Astrocyte (in vitro differentiated cells and primary cell): ENCODE data around the gene HECW1. TPM values are rescaled to one million over a fixed set of nuclear protein-coding genes. Genes with fewer than 3 reads are reported as not detected.

ENCODE experiments used
- DNase-seq: peaks from one replicate; pipeline ENCODE4 v3.0.0-alpha.2; 2010; ENCODE audit warnings: low read depth
- FAIRE-seq: peaks from 2 replicates; lab custom pipeline; 2011; peaks lifted over from hg19 to GRCh38; lab: Jason Lieb, UNC
- H2AFZ ChIP-seq: 2 replicates; pipeline ENCODE4 v1.6.0; 2012; ENCODE audit warnings: low read depth, low read length, inconsistent platforms
- H3K27ac ChIP-seq: 2 replicates; pipeline ENCODE4 v1.5.1; 2011; ENCODE audit warnings: low read depth, low read length, inconsistent platforms
- H3K27me3 ChIP-seq: 2 replicates; pipeline ENCODE4 v1.6.0; 2011; ENCODE audit warnings: low read length, inconsistent platforms; ENCODE audit not compliant: insufficient read depth
- H3K36me3 ChIP-seq: 2 replicates; pipeline ENCODE4 v1.5.1; 2011; ENCODE audit warnings: low read length, inconsistent platforms; ENCODE audit not compliant: insufficient read depth
- H3K4me1 ChIP-seq: 2 replicates; pipeline ENCODE4 v1.5.1; 2011; ENCODE audit warnings: low read length, inconsistent platforms; ENCODE audit not compliant: insufficient read depth
- H3K4me2 ChIP-seq: 2 replicates; pipeline ENCODE4 v1.6.0; 2012; ENCODE audit warnings: low read length, inconsistent platforms
- H3K4me3 ChIP-seq: 2 replicates; pipeline ENCODE4 v1.5.1; 2011; ENCODE audit warnings: low read depth, mild to moderate bottlenecking, low read length, inconsistent platforms; ENCODE audit not compliant: insufficient read depth
- H3K79me2 ChIP-seq: 2 replicates; pipeline ENCODE4 v1.6.0; 2012; ENCODE audit warnings: mild to moderate bottlenecking, low read length, inconsistent platforms; ENCODE audit not compliant: insufficient read depth
- H3K9ac ChIP-seq: 2 replicates; pipeline ENCODE4 v1.6.0; 2012; ENCODE audit warnings: mild to moderate bottlenecking, low read length, inconsistent platforms
- H3K9me3 ChIP-seq: 2 replicates; pipeline ENCODE4 v1.5.1; 2012; ENCODE audit warnings: low read depth, mild to moderate bottlenecking, low read length, inconsistent platforms; ENCODE audit not compliant: insufficient read depth
- H4K20me1 ChIP-seq: 2 replicates; pipeline ENCODE4 v1.6.0; 2012; ENCODE audit warnings: low read length, inconsistent platforms; ENCODE audit not compliant: insufficient read depth
- H3K27ac Mint-ChIP-seq: one replicate; pipeline ENCODE4 v1.8.0; 2021; ENCODE audit warnings: mild to moderate bottlenecking, mixed read lengths; ENCODE audit not compliant: unreplicated experiment
- H3K27me3 Mint-ChIP-seq: one replicate; pipeline ENCODE4 v1.8.0; 2021; ENCODE audit warnings: low read depth, mixed read lengths; ENCODE audit not compliant: unreplicated experiment
- H3K36me3 Mint-ChIP-seq: one replicate; pipeline ENCODE4 v1.8.0; 2021; ENCODE audit warnings: low read depth, mixed read lengths; ENCODE audit not compliant: unreplicated experiment
- H3K4me1 Mint-ChIP-seq: one replicate; pipeline ENCODE4 v1.8.0; 2021; ENCODE audit warnings: low read depth, mixed read lengths; ENCODE audit not compliant: unreplicated experiment
- H3K4me3 Mint-ChIP-seq: one replicate; pipeline ENCODE4 v1.8.0; 2021; ENCODE audit warnings: mild to moderate bottlenecking, moderate library complexity, mixed read lengths; ENCODE audit not compliant: unreplicated experiment
- H3K9me3 Mint-ChIP-seq: one replicate; pipeline ENCODE4 v1.8.0; 2021; ENCODE audit warnings: mild to moderate bottlenecking, mixed read lengths; ENCODE audit not compliant: unreplicated experiment
- EZH2 ChIP-seq: IDR thresholded peaks from 2 replicates; pipeline ENCODE4 v1.6.1; 2012; ENCODE audit warnings: mild to moderate bottlenecking, low read length, inconsistent platforms; ENCODE audit not compliant: insufficient read depth
- total RNA-seq: library from RNA; stranded (reverse); gene quantifications from 2 replicates; pipeline ENCODE4 v1.2.1, GENCODE V29; 2021
- TF ChIP-seq, protein P1 (sequence below): IDR thresholded peaks from 2 replicates; pipeline ENCODE4 v1.5.1; 2011; ENCODE audit warnings: low read depth, mild to moderate bottlenecking, inconsistent platforms, low read length, moderate library complexity; ENCODE audit not compliant: insufficient read depth

The HECW1 gene
- total RNA-seq, 1 donor from 2014 or later: 3.3 TPM

DNA sequence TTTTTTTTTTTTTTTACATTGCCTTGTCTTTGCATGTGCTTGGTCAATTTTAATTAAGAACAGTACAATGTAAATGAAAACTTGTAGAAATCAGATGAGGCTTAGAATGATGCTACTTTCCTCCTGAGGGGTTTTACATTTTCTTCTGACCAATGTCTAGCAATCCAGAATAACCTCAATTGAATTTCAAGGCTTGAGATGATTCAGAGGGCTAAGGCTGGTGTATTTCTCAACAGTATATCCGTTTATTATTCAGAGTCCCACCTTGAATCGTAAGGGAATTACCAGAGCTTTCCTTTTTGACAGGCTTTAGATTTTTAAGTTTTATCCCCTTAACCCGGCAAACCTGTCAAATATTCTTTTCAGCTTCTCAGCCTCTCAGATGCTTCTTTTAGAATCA is 239.2 kb downstream of the HECW1 start:
- no peak for DNase-seq
- H3K9me3 Mint-ChIP-seq: peaks cover 14% of the 10 kb centered on the region
- H3K36me3 Mint-ChIP-seq: no peaks in the 10 kb centered on the region
- Histone ChIP-seq H4K20me1 (no peaks in the 10 kb centered on the region), H3K4me2 (no peak overlapping the region), H3K27me3 (no peaks in the 10 kb centered on the region), H2AFZ (no peak overlapping the region), H3K9ac (no peak overlapping the region), H3K9me3 (no peaks in the 10 kb centered on the region), H3K27ac (no peak overlapping the region), H3K36me3 (no peaks in the 10 kb centered on the region), H3K4me3 (no peak overlapping the region), H3K79me2 (no peaks in the 10 kb centered on the region), H3K4me1 (no peaks in the 10 kb centered on the region)
- no peaks in the 10 kb centered on the region for H3K4me1 Mint-ChIP-seq
- H3K27me3 Mint-ChIP-seq: no peaks in the 10 kb centered on the region
- no peak overlapping the region for H3K27ac Mint-ChIP-seq
- TF ChIP-seq EZH2: no peak
- TF ChIP-seq, protein P1, sequence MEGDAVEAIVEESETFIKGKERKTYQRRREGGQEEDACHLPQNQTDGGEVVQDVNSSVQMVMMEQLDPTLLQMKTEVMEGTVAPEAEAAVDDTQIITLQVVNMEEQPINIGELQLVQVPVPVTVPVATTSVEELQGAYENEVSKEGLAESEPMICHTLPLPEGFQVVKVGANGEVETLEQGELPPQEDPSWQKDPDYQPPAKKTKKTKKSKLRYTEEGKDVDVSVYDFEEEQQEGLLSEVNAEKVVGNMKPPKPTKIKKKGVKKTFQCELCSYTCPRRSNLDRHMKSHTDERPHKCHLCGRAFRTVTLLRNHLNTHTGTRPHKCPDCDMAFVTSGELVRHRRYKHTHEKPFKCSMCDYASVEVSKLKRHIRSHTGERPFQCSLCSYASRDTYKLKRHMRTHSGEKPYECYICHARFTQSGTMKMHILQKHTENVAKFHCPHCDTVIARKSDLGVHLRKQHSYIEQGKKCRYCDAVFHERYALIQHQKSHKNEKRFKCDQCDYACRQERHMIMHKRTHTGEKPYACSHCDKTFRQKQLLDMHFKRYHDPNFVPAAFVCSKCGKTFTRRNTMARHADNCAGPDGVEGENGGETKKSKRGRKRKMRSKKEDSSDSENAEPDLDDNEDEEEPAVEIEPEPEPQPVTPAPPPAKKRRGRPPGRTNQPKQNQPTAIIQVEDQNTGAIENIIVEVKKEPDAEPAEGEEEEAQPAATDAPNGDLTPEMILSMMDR: no peak
- no peak overlapping the region for H3K4me3 Mint-ChIP-seq
- FAIRE-seq: no peak

DNA sequence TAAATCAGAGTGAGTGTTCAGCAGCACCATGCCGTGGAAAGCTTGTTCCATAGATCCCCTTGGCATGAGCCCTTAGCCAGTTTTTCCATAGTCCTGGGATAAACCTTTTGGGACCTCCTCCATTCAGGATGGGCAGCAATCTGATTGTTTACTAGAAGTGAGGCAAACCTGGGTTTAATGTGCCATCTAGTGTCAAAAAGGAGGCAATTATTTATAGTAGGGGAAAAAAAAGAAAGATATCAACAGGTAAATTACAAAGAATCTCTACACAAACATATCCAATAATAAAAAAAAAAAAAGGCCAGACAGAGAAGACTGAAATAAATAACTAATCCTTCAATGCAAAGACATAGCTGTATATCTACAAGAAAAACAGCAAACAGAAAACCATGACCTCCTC is 241.5 kb downstream of the HECW1 start:
- no peak for DNase-seq
- no peaks in the 10 kb centered on the region for H3K79me2 ChIP-seq
- H3K4me3 ChIP-seq: no peak overlapping the region
- no peaks in the 10 kb centered on the region for H3K36me3 ChIP-seq
- Mint-ChIP-seq H3K9me3 (peaks cover 10% of the 10 kb centered on the region), H3K27me3 (no peaks in the 10 kb centered on the region), H3K27ac (no peak overlapping the region), H3K4me1 (no peaks in the 10 kb centered on the region), H3K4me3 (no peak overlapping the region), H3K36me3 (no peaks in the 10 kb centered on the region)
- no peak overlapping the region for H3K4me2 ChIP-seq
- H4K20me1 ChIP-seq: no peaks in the 10 kb centered on the region
- H3K27ac ChIP-seq: no peak overlapping the region
- H3K9me3 ChIP-seq: no peaks in the 10 kb centered on the region
- H3K4me1 ChIP-seq: no peaks in the 10 kb centered on the region
- no peak for FAIRE-seq
- TF ChIP-seq, protein P1: no peak
- TF ChIP-seq EZH2: no peak
- no peak overlapping the region for H3K9ac ChIP-seq
- H3K27me3 ChIP-seq: no peaks in the 10 kb centered on the region
- no peak overlapping the region for H2AFZ ChIP-seq

DNA sequence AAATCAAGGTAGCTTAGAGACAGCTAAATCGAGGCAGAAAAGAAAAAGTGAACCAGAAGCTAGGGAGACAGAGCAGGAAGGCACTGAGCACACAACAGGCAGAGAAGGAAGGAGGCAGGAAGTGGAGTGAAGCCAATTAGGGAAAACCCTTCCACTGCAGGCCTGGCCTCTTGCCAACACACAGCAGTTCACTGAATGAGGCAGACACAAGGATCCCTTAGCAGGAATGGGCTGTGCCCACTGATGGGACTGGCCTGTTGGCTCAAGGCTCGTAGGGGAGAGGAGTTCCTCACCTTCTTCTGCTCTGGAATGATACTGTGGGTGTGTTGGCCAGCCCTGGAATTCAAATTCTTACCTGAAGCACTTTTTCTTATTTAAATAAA is 250.2 kb downstream of the HECW1 start:
- Histone ChIP-seq H3K4me3 (no peak overlapping the region), H3K9ac (no peak overlapping the region), H2AFZ (no peak overlapping the region), H3K27ac (no peak overlapping the region), H4K20me1 (no peaks in the 10 kb centered on the region), H3K9me3 (no peaks in the 10 kb centered on the region), H3K27me3 (no peaks in the 10 kb centered on the region), H3K4me1 (no peaks in the 10 kb centered on the region), H3K4me2 (no peak overlapping the region), H3K36me3 (no peaks in the 10 kb centered on the region), H3K79me2 (no peaks in the 10 kb centered on the region)
- Mint-ChIP-seq H3K27ac (no peak overlapping the region), H3K9me3 (no peaks in the 10 kb centered on the region), H3K36me3 (no peaks in the 10 kb centered on the region), H3K27me3 (peaks cover 2% of the 10 kb centered on the region), H3K4me3 (no peak overlapping the region), H3K4me1 (no peaks in the 10 kb centered on the region)
- FAIRE-seq (no peak), DNase-seq (no peak)
- TF ChIP-seq, protein P1: no peak
- TF ChIP-seq EZH2: no peak
